Measurements from ENCODE around the gene AMMECR1. TPM values are rescaled to one million over a fixed set of nuclear protein-coding genes. Genes with fewer than 3 reads are reported as not detected.

Gene AMMECR1
- total RNA-seq, 5 donors from 2014 or later (not counting 1 experiment from before 2014, with no cell fraction given), result 11.7 to 17.4 (median 12.6) TPM

GRCh38 chrX:110228453-110228852 lies 89.4 kb downstream of the AMMECR1 start:
- DNase-seq (no peak), ATAC-seq (replicated peaks in 1 of 4) (no peak)
- Histone ChIP-seq H3K4me1 (ENCODE audit: control insufficient read depth in 1 of 2, extremely low read depth in 1 of 2, insufficient read depth in 2 of 2, low read length in 2 of 2) (peaks cover 8 to 12% of the 10 kb centered on the region in 2 experiments), H3K9me3 (no peaks in the 10 kb centered on the region), H3K36me3 (ENCODE audit: control insufficient read depth in 2 of 2, extremely low read depth in 1 of 2, insufficient read depth in 1 of 2, low read length in 1 of 2) (no peaks in the 10 kb centered on the region), H3K4me3 (ENCODE audit: control insufficient read depth in 1 of 2, extremely low read depth in 1 of 2, low read length in 1 of 2) (no peak overlapping the region), H3K27me3 (replicated peaks in 1 of 2; ENCODE audit: control insufficient read depth in 2 of 2, extremely low read depth in 1 of 2, insufficient read depth in 2 of 2, low read length in 1 of 2) (no peaks in the 10 kb centered on the region), H3K27ac (ENCODE audit: low read length) (no peak overlapping the region)
- H3K4me1 Mint-ChIP-seq, result peaks cover 16 to 64% (median 55%) of the 10 kb centered on the region in 3 donors
- H3K9me3 Mint-ChIP-seq, result peaks cover 0 to 5% (median 3%) of the 10 kb centered on the region in 3 donors
- CTCF ChIA-PET, result no interaction called here
- WGBS (ENCODE audit: insufficient coverage), result no CpG with 5 or more reads among the region's 5 CpGs
- peaks cover 20% of the 10 kb centered on the region for H3K36me3 Mint-ChIP-seq
- H3K4me3 Mint-ChIP-seq, result no peak overlapping the region
- H3K27ac Mint-ChIP-seq, result peak overlapping the region; percentile 36 to 61
- POLR2A ChIA-PET, result no interaction called here
- peaks cover 0 to 21% of the 10 kb centered on the region in 2 donors for H3K27me3 Mint-ChIP-seq

- Mint-ChIP-seq H3K4me3 (no peak overlapping the region), H3K9me3 (peaks cover 0 to 2% (median 0%) of the 10 kb centered on the region in 3 donors), H3K27ac (peak overlapping the region; percentile 18 to 68), H3K4me1 (peaks cover 16 to 59% (median 48%) of the 10 kb centered on the region in 3 donors), H3K36me3 (peaks cover 12% of the 10 kb centered on the region), H3K27me3 (peaks cover 0 to 21% of the 10 kb centered on the region in 2 donors)
- no CpG with 5 or more reads among the region's 2 CpGs for WGBS (ENCODE audit: insufficient coverage)
- Histone ChIP-seq H3K36me3 (ENCODE audit: control insufficient read depth in 2 of 2, extremely low read depth in 1 of 2, insufficient read depth in 1 of 2, low read length in 1 of 2) (no peaks in the 10 kb centered on the region), H3K4me1 (ENCODE audit: control insufficient read depth in 1 of 2, extremely low read depth in 1 of 2, insufficient read depth in 2 of 2, low read length in 2 of 2) (peaks cover 8 to 12% of the 10 kb centered on the region in 2 experiments), H3K27ac (ENCODE audit: low read length) (no peak overlapping the region), H3K9me3 (no peaks in the 10 kb centered on the region), H3K27me3 (replicated peaks in 1 of 2; ENCODE audit: control insufficient read depth in 2 of 2, extremely low read depth in 1 of 2, insufficient read depth in 2 of 2, low read length in 1 of 2) (no peaks in the 10 kb centered on the region), H3K4me3 (ENCODE audit: control insufficient read depth in 1 of 2, extremely low read depth in 1 of 2, low read length in 1 of 2) (no peak overlapping the region)
- ChIA-PET POLR2A (no interaction called here), CTCF (no interaction called here)
- no peak for DNase-seq
- no peak for ATAC-seq (replicated peaks in 1 of 4)
Measured at GRCh38 chrX:110226931-110227330, 91.0 kb downstream of the AMMECR1 start.

GRCh38 chrX:110224926-110225617 lies 92.8 kb downstream of the AMMECR1 start:
- CTCF ChIA-PET, result no interaction called here
- Mint-ChIP-seq H3K9me3 (no peaks in the 10 kb centered on the region), H3K27me3 (peaks cover 0 to 16% of the 10 kb centered on the region in 2 donors), H3K4me3 (no peak overlapping the region), H3K4me1 (peaks cover 7 to 56% (median 39%) of the 10 kb centered on the region in 3 donors), H3K36me3 (no peaks in the 10 kb centered on the region), H3K27ac (peak overlapping the region in 1 of 2 donors; percentile 74)
- WGBS (ENCODE audit: insufficient coverage), result no CpG with 5 or more reads among the region's 3 CpGs
- no peak overlapping the region for H3K27ac ChIP-seq (ENCODE audit: low read length)
- H3K27me3 ChIP-seq (replicated peaks in 1 of 2; ENCODE audit: control insufficient read depth in 2 of 2, extremely low read depth in 1 of 2, insufficient read depth in 2 of 2, low read length in 1 of 2), result no peaks in the 10 kb centered on the region
- H3K4me1 ChIP-seq (ENCODE audit: control insufficient read depth in 1 of 2, extremely low read depth in 1 of 2, insufficient read depth in 2 of 2, low read length in 2 of 2), result peaks cover 6 to 7% of the 10 kb centered on the region in 2 experiments
- H3K36me3 ChIP-seq (ENCODE audit: control insufficient read depth in 2 of 2, extremely low read depth in 1 of 2, insufficient read depth in 1 of 2, low read length in 1 of 2), result no peaks in the 10 kb centered on the region
- no peak overlapping the region for H3K4me3 ChIP-seq (ENCODE audit: control insufficient read depth in 1 of 2, extremely low read depth in 1 of 2, low read length in 1 of 2)
- ATAC-seq (replicated peaks in 1 of 4), result no peak
- no peaks in the 10 kb centered on the region for H3K9me3 ChIP-seq
- no peak for DNase-seq
- POLR2A ChIA-PET, result no interaction called here

- Histone ChIP-seq H3K36me3 (ENCODE audit: control insufficient read depth in 2 of 2, extremely low read depth in 1 of 2, insufficient read depth in 1 of 2, low read length in 1 of 2) (no peaks in the 10 kb centered on the region), H3K9me3 (no peaks in the 10 kb centered on the region), H3K27me3 (replicated peaks in 1 of 2; ENCODE audit: control insufficient read depth in 2 of 2, extremely low read depth in 1 of 2, insufficient read depth in 2 of 2, low read length in 1 of 2) (no peaks in the 10 kb centered on the region), H3K4me1 (ENCODE audit: control insufficient read depth in 1 of 2, extremely low read depth in 1 of 2, insufficient read depth in 2 of 2, low read length in 2 of 2) (no peaks in the 10 kb centered on the region), H3K4me3 (ENCODE audit: control insufficient read depth in 1 of 2, extremely low read depth in 1 of 2, low read length in 1 of 2) (no peak overlapping the region), H3K27ac (ENCODE audit: low read length) (no peak overlapping the region)
- ATAC-seq (replicated peaks in 1 of 4) (no peak), DNase-seq (no peak)
- H3K36me3 Mint-ChIP-seq, result no peaks in the 10 kb centered on the region
- H3K27ac Mint-ChIP-seq, result peak overlapping the region in 1 of 2 donors; percentile 65
- POLR2A ChIA-PET, result interaction anchor here in 1 of 2 donors (0.6 kb wide), 1 partner anchor 52 kb away, joined by 4 read pairs; no protein-coding TSS in a partner anchor
- WGBS (ENCODE audit: insufficient coverage), result no CpG with 5 or more reads among the region's 2 CpGs
- H3K9me3 Mint-ChIP-seq, result no peaks in the 10 kb centered on the region
- no peak overlapping the region for H3K4me3 Mint-ChIP-seq
- CTCF ChIA-PET, result no interaction called here
- peaks cover 1 to 55% (median 36%) of the 10 kb centered on the region in 3 donors for H3K4me1 Mint-ChIP-seq
- peaks cover 0 to 8% of the 10 kb centered on the region in 2 donors for H3K27me3 Mint-ChIP-seq
Measured at GRCh38 chrX:110222497-110223257, 95.2 kb downstream of the AMMECR1 start.

- no peak overlapping the region for H3K27ac ChIP-seq (ENCODE audit: low read length)
- CTCF ChIA-PET, result no interaction called here
- no CpG with 5 or more reads among the region's 1 CpG for WGBS (ENCODE audit: insufficient coverage)
- H3K4me1 ChIP-seq (ENCODE audit: control insufficient read depth in 1 of 2, extremely low read depth in 1 of 2, insufficient read depth in 2 of 2, low read length in 2 of 2), result peaks cover 0 to 4% of the 10 kb centered on the region in 2 experiments
- no peaks in the 10 kb centered on the region for H3K9me3 ChIP-seq
- peak overlapping the region in 1 of 2 donors; percentile 31 for H3K27ac Mint-ChIP-seq
- H3K4me3 ChIP-seq (ENCODE audit: control insufficient read depth in 1 of 2, extremely low read depth in 1 of 2, low read length in 1 of 2), result no peak overlapping the region
- POLR2A ChIA-PET, result interaction anchor here in 1 of 2 donors (0.6 kb wide), 1 partner anchor 192 kb away, joined by 3 read pairs; no protein-coding TSS in a partner anchor
- H3K27me3 ChIP-seq (replicated peaks in 1 of 2; ENCODE audit: control insufficient read depth in 2 of 2, extremely low read depth in 1 of 2, insufficient read depth in 2 of 2, low read length in 1 of 2), result no peaks in the 10 kb centered on the region
- no peak for ATAC-seq (replicated peaks in 1 of 4)
- no peaks in the 10 kb centered on the region for H3K36me3 ChIP-seq (ENCODE audit: control insufficient read depth in 2 of 2, extremely low read depth in 1 of 2, insufficient read depth in 1 of 2, low read length in 1 of 2)
- no peaks in the 10 kb centered on the region for H3K9me3 Mint-ChIP-seq
- no peak for DNase-seq
- H3K27me3 Mint-ChIP-seq, result no peaks in the 10 kb centered on the region
- peaks cover 12% of the 10 kb centered on the region for H3K36me3 Mint-ChIP-seq
- H3K4me1 Mint-ChIP-seq, result peaks cover 7 to 61% (median 38%) of the 10 kb centered on the region in 3 donors
- H3K4me3 Mint-ChIP-seq, result no peak overlapping the region
Measured at GRCh38 chrX:110219920-110220319, 98.0 kb downstream of the AMMECR1 start.

- WGBS (ENCODE audit: insufficient coverage), result no CpG with 5 or more reads among the region's 2 CpGs
- Histone ChIP-seq H3K4me3 (ENCODE audit: control insufficient read depth in 1 of 2, extremely low read depth in 1 of 2, low read length in 1 of 2) (no peak overlapping the region), H3K27me3 (replicated peaks in 1 of 2; ENCODE audit: control insufficient read depth in 2 of 2, extremely low read depth in 1 of 2, insufficient read depth in 2 of 2, low read length in 1 of 2) (no peaks in the 10 kb centered on the region), H3K9me3 (no peaks in the 10 kb centered on the region), H3K36me3 (ENCODE audit: control insufficient read depth in 2 of 2, extremely low read depth in 1 of 2, insufficient read depth in 1 of 2, low read length in 1 of 2) (no peaks in the 10 kb centered on the region), H3K27ac (ENCODE audit: low read length) (no peak overlapping the region), H3K4me1 (ENCODE audit: control insufficient read depth in 1 of 2, extremely low read depth in 1 of 2, insufficient read depth in 2 of 2, low read length in 2 of 2) (peaks cover 0 to 4% of the 10 kb centered on the region in 2 experiments)
- ATAC-seq (replicated peaks in 1 of 4), result no peak
- H3K9me3 Mint-ChIP-seq, result no peaks in the 10 kb centered on the region
- ChIA-PET CTCF (interaction anchor here in 1 of 2 donors (0.8 kb wide), 1 partner anchor 72 kb away, joined by 3 read pairs; no protein-coding TSS in a partner anchor), POLR2A (no interaction called here)
- peaks cover 7 to 57% (median 33%) of the 10 kb centered on the region in 3 donors for H3K4me1 Mint-ChIP-seq
- H3K27ac Mint-ChIP-seq, result no peak overlapping the region
- H3K4me3 Mint-ChIP-seq, result no peak overlapping the region
- DNase-seq, result no peak
- no peaks in the 10 kb centered on the region for H3K27me3 Mint-ChIP-seq
- H3K36me3 Mint-ChIP-seq, result peaks cover 17% of the 10 kb centered on the region
Measured at GRCh38 chrX:110218591-110218990, 99.3 kb downstream of the AMMECR1 start.

Data from T-cell (primary cell).